ENCODE measurements around the gene HOXD12. TPM values are rescaled to one million over a fixed set of nuclear protein-coding genes. Genes with fewer than 3 reads are reported as not detected.

HOXD12 gene
- polyA plus RNA-seq, 1 donor (not counting 4 experiments of a cell fraction or from before 2014, with no cell fraction given): not detected

- Histone ChIP-seq H3K4me1 (ENCODE audit: control insufficient read depth, extremely low read depth, insufficient read depth, low read length) (peaks cover 5% of the 10 kb centered on the region), H2AFZ (ENCODE audit: control insufficient read depth, low read length) (no peak overlapping the region), H3K4me2 (ENCODE audit: control insufficient read depth, extremely low read depth, insufficient read depth, low read depth, low read length) (no peak overlapping the region), H3K9me3 (ENCODE audit: control insufficient read depth, low read depth, low read length) (no peaks in the 10 kb centered on the region), H3K27me3 (ENCODE audit: control insufficient read depth, extremely low read depth, insufficient read depth, low read length) (peaks cover 95% of the 10 kb centered on the region), H3K9ac (ENCODE audit: control insufficient read depth, extremely low read depth, insufficient read depth, low read length) (no peak overlapping the region), H4K20me1 (ENCODE audit: control insufficient read depth, extremely low read depth, insufficient read depth, low read length) (peaks cover 2% of the 10 kb centered on the region), H3K9me1 (ENCODE audit: control insufficient read depth, extremely low read depth, insufficient read depth, low read length) (no peaks in the 10 kb centered on the region), H3K4me3 (ENCODE audit: control insufficient read depth in 2 of 3, extremely low read depth in 1 of 3, insufficient read depth in 2 of 3, low read depth in 1 of 3, low read length in 3 of 3) (no peak overlapping the region), H3K36me3 (ENCODE audit: control insufficient read depth in 2 of 2, extremely low read depth in 1 of 2, insufficient read depth in 2 of 2, low read length in 2 of 2) (no peaks in the 10 kb centered on the region), H3K79me2 (ENCODE audit: control insufficient read depth, insufficient read depth, low read length) (no peaks in the 10 kb centered on the region), H3K27ac (ENCODE audit: control insufficient read depth, insufficient read depth, low read length) (no peak overlapping the region)
- dilution Hi-C loops (cut with MboI; ENCODE audit: extremely low pct_ligation_motif_present, low sequenced_read_pairs): no loop called here
- TF ChIP-seq EZH2 (IDR thresholded peaks at IDR 0.05; ENCODE audit: low read length) (no peak), CTCF (optimal IDR thresholded peaks at IDR 0.05 in 1 of 3, IDR thresholded peaks at IDR 0.05 in 1 of 3, conservative IDR thresholded peaks at IDR 0.05 in 1 of 3; ENCODE audit: extremely low read depth in 1 of 3, insufficient read depth in 2 of 3, low read length in 3 of 3) (no peak)
- DNase-seq (ENCODE audit: low read depth, low spot score) (no peak), FAIRE-seq (no peak)
Observed at GRCh38 chr2:176107731-176108181, 8.2 kb downstream of the HOXD12 start.

GRCh38 chr2:176109192-176109901 lies 9.8 kb downstream of the HOXD12 start:
- Histone ChIP-seq H3K4me3 (ENCODE audit: control insufficient read depth in 2 of 3, extremely low read depth in 1 of 3, insufficient read depth in 2 of 3, low read depth in 1 of 3, low read length in 3 of 3) (no peak overlapping the region), H3K79me2 (ENCODE audit: control insufficient read depth, insufficient read depth, low read length) (no peaks in the 10 kb centered on the region), H3K9ac (ENCODE audit: control insufficient read depth, extremely low read depth, insufficient read depth, low read length) (no peak overlapping the region), H3K9me3 (ENCODE audit: control insufficient read depth, low read depth, low read length) (no peaks in the 10 kb centered on the region), H3K36me3 (ENCODE audit: control insufficient read depth in 2 of 2, extremely low read depth in 1 of 2, insufficient read depth in 2 of 2, low read length in 2 of 2) (no peaks in the 10 kb centered on the region), H2AFZ (ENCODE audit: control insufficient read depth, low read length) (no peak overlapping the region), H3K27ac (ENCODE audit: control insufficient read depth, insufficient read depth, low read length) (no peak overlapping the region), H4K20me1 (ENCODE audit: control insufficient read depth, extremely low read depth, insufficient read depth, low read length) (peaks cover 2% of the 10 kb centered on the region), H3K27me3 (ENCODE audit: control insufficient read depth, extremely low read depth, insufficient read depth, low read length) (peaks cover 95% of the 10 kb centered on the region), H3K4me1 (ENCODE audit: control insufficient read depth, extremely low read depth, insufficient read depth, low read length) (peaks cover 2% of the 10 kb centered on the region), H3K4me2 (ENCODE audit: control insufficient read depth, extremely low read depth, insufficient read depth, low read depth, low read length) (no peak overlapping the region), H3K9me1 (ENCODE audit: control insufficient read depth, extremely low read depth, insufficient read depth, low read length) (no peaks in the 10 kb centered on the region)
- TF ChIP-seq CTCF (optimal IDR thresholded peaks at IDR 0.05 in 1 of 3, IDR thresholded peaks at IDR 0.05 in 1 of 3, conservative IDR thresholded peaks at IDR 0.05 in 1 of 3; ENCODE audit: extremely low read depth in 1 of 3, insufficient read depth in 2 of 3, low read length in 3 of 3) (no peak), EZH2 (IDR thresholded peaks at IDR 0.05; ENCODE audit: low read length) (peak; percentile 6)
- DNase-seq (ENCODE audit: low read depth, low spot score): no peak
- no peak for FAIRE-seq
- dilution Hi-C loops (cut with MboI; ENCODE audit: extremely low pct_ligation_motif_present, low sequenced_read_pairs): no loop called here

All from keratinocyte (primary cell).